Neural progenitor cell (in vitro differentiated cells): ENCODE measurements around the gene NDNF.

ENCODE experiments used
- EZH2 ChIP-seq: fragments of 200-600 bp; sonication (generic); IDR thresholded peaks from 2 replicates; pipeline ENCODE4 v1.6.1; 2017; ENCODE audit warnings: antibody characterized with exemption, mild to moderate bottlenecking, moderate library complexity
- EZH2phosphoT487 ChIP-seq: fragments of 200-600 bp; sonication (generic); IDR thresholded peaks from 2 replicates; pipeline ENCODE4 v1.6.1; 2017; ENCODE audit warnings: antibody characterized with exemption
- TF ChIP-seq, protein P1 (sequence below): fragments of 200-600 bp; sonication (generic); IDR thresholded peaks from 2 replicates; pipeline ENCODE4 v1.5.1; 2017; ENCODE audit warnings: antibody characterized with exemption, mild to moderate bottlenecking

GRCh38 chr4:121041307-121042090 lies 30.8 kb downstream of the NDNF start:
- no peak for TF ChIP-seq EZH2
- TF ChIP-seq, protein P1, sequence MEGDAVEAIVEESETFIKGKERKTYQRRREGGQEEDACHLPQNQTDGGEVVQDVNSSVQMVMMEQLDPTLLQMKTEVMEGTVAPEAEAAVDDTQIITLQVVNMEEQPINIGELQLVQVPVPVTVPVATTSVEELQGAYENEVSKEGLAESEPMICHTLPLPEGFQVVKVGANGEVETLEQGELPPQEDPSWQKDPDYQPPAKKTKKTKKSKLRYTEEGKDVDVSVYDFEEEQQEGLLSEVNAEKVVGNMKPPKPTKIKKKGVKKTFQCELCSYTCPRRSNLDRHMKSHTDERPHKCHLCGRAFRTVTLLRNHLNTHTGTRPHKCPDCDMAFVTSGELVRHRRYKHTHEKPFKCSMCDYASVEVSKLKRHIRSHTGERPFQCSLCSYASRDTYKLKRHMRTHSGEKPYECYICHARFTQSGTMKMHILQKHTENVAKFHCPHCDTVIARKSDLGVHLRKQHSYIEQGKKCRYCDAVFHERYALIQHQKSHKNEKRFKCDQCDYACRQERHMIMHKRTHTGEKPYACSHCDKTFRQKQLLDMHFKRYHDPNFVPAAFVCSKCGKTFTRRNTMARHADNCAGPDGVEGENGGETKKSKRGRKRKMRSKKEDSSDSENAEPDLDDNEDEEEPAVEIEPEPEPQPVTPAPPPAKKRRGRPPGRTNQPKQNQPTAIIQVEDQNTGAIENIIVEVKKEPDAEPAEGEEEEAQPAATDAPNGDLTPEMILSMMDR = no peak
- no peak for TF ChIP-seq EZH2phosphoT487
